ENCODE results near the gene MYO18A.
"Not testable (repeated sequence)": the region's sequence is repeated elsewhere in the genome, so short reads cannot be mapped to it uniquely, and the experiment has no call there.

Gene MYO18A

DNA sequence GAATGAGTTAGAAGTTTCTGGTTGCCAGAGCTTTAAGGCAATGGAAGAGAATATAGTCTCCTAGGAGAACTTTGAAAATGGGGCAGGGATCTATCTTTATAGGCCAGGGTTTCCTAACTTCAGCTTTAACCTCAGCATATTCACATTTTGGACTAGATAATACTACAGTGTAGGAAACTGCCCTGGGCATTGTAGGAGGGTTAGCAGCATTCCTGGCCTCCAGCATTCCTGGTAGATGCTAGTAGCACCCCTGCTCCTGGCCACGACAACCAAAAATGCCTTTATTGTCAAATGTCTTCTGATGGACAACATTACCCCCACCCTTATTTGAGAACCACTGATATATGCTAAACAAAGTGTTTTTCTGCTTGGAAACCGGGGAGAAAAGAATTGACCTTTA is 27.8 kb upstream of the MYO18A start:
- no peaks in the 10 kb centered on the region for H4K20me1 ChIP-seq (ENCODE audit: insufficient read depth, low read length)
- no peak overlapping the region for H3K4me3 ChIP-seq (ENCODE audit: low read depth in 1 of 2, low read length in 2 of 2)
- no peak overlapping the region for H3K27ac ChIP-seq (ENCODE audit: low read length)
- H3K9me3 ChIP-seq (ENCODE audit: insufficient read depth, low read length, severe bottlenecking) = no peaks in the 10 kb centered on the region
- no peak for DNase-seq
- H3K9ac ChIP-seq (ENCODE audit: low read depth, low read length) = no peak overlapping the region
- TF ChIP-seq EZH2 (IDR thresholded peaks at IDR 0.05; ENCODE audit: borderline replicate concordance, low read depth, low read length, severe bottlenecking) = no peak
- TF ChIP-seq, protein P1, sequence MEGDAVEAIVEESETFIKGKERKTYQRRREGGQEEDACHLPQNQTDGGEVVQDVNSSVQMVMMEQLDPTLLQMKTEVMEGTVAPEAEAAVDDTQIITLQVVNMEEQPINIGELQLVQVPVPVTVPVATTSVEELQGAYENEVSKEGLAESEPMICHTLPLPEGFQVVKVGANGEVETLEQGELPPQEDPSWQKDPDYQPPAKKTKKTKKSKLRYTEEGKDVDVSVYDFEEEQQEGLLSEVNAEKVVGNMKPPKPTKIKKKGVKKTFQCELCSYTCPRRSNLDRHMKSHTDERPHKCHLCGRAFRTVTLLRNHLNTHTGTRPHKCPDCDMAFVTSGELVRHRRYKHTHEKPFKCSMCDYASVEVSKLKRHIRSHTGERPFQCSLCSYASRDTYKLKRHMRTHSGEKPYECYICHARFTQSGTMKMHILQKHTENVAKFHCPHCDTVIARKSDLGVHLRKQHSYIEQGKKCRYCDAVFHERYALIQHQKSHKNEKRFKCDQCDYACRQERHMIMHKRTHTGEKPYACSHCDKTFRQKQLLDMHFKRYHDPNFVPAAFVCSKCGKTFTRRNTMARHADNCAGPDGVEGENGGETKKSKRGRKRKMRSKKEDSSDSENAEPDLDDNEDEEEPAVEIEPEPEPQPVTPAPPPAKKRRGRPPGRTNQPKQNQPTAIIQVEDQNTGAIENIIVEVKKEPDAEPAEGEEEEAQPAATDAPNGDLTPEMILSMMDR (IDR thresholded peaks at IDR 0.05; ENCODE audit: borderline replicate concordance, extremely low read depth, low read length, poor library complexity, severe bottlenecking) = no peak
- ATAC-seq (ENCODE audit: insufficient read depth, low read depth) = no peak
- H3K27me3 ChIP-seq (ENCODE audit: insufficient read depth, low read length, poor library complexity) = peaks cover 6% of the 10 kb centered on the region
- H3K79me2 ChIP-seq (ENCODE audit: insufficient read depth, low read length) = no peaks in the 10 kb centered on the region
- no peaks in the 10 kb centered on the region for H3K4me1 ChIP-seq (ENCODE audit: insufficient read depth, low read length)
- H3K36me3 ChIP-seq (ENCODE audit: insufficient read depth, low read length) = no peaks in the 10 kb centered on the region
- no peak overlapping the region for H2AFZ ChIP-seq (ENCODE audit: low read depth, low read length)
- H3K4me2 ChIP-seq (ENCODE audit: insufficient read depth, low read length) = no peak overlapping the region

DNA sequence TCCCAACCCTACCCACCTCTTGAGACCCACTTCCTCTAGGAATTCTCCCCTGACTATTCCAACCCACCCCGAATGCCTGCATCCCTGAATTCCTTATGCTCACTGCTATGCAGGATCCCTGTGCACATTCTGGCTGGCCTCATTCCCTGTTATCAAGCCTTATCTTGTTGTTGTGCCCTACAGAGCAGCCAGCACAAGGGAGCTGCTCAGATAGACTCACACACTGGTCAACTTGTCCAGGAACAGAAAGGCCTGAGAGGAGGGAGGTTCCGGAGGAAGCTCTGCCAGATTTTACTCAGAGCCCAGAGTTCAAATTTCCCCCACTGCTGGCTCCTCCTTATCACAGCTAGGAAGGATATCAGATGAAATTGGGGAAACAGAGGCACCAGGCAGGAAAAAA is 24.8 kb upstream of the MYO18A start:
- H3K9ac ChIP-seq (ENCODE audit: low read depth, low read length) = no peak overlapping the region
- H3K27ac ChIP-seq (ENCODE audit: low read length) = no peak overlapping the region
- no peaks in the 10 kb centered on the region for H3K79me2 ChIP-seq (ENCODE audit: insufficient read depth, low read length)
- no peak overlapping the region for H3K4me3 ChIP-seq (ENCODE audit: low read depth in 1 of 2, low read length in 2 of 2)
- no peak overlapping the region for H3K4me2 ChIP-seq (ENCODE audit: insufficient read depth, low read length)
- no peak for DNase-seq
- no peak overlapping the region for H2AFZ ChIP-seq (ENCODE audit: low read depth, low read length)
- H3K9me3 ChIP-seq (ENCODE audit: insufficient read depth, low read length, severe bottlenecking) = no peaks in the 10 kb centered on the region
- ATAC-seq (ENCODE audit: insufficient read depth, low read depth) = no peak
- H4K20me1 ChIP-seq (ENCODE audit: insufficient read depth, low read length) = no peaks in the 10 kb centered on the region
- no peaks in the 10 kb centered on the region for H3K4me1 ChIP-seq (ENCODE audit: insufficient read depth, low read length)
- peaks cover 5% of the 10 kb centered on the region for H3K27me3 ChIP-seq (ENCODE audit: insufficient read depth, low read length, poor library complexity)
- H3K36me3 ChIP-seq (ENCODE audit: insufficient read depth, low read length) = no peaks in the 10 kb centered on the region
- TF ChIP-seq, protein P1 (IDR thresholded peaks at IDR 0.05; ENCODE audit: borderline replicate concordance, extremely low read depth, low read length, poor library complexity, severe bottlenecking) = no peak
- TF ChIP-seq EZH2 (IDR thresholded peaks at IDR 0.05; ENCODE audit: borderline replicate concordance, low read depth, low read length, severe bottlenecking) = no peak

- H3K4me2 ChIP-seq (ENCODE audit: insufficient read depth, low read length); H3K9ac ChIP-seq (ENCODE audit: low read depth, low read length); H3K9me3 ChIP-seq (ENCODE audit: insufficient read depth, low read length, severe bottlenecking); H3K27me3 ChIP-seq (ENCODE audit: insufficient read depth, low read length, poor library complexity); H3K27ac ChIP-seq (ENCODE audit: low read length); H2AFZ ChIP-seq (ENCODE audit: low read depth, low read length); H3K4me1 ChIP-seq (ENCODE audit: insufficient read depth, low read length); H3K79me2 ChIP-seq (ENCODE audit: insufficient read depth, low read length); DNase-seq; H4K20me1 ChIP-seq (ENCODE audit: insufficient read depth, low read length); ATAC-seq (ENCODE audit: insufficient read depth, low read depth); H3K4me3 ChIP-seq (ENCODE audit: low read depth in 1 of 2, low read length in 2 of 2); H3K36me3 ChIP-seq (ENCODE audit: insufficient read depth, low read length): not testable (repeated sequence)
Observed at GRCh38 chr17:29204068-29204804, 24.0 kb upstream of the MYO18A start.

- no peak overlapping the region for H3K27ac ChIP-seq (ENCODE audit: low read length)
- TF ChIP-seq, protein P1 (IDR thresholded peaks at IDR 0.05; ENCODE audit: borderline replicate concordance, extremely low read depth, low read length, poor library complexity, severe bottlenecking) = no peak
- no peak for TF ChIP-seq EZH2 (IDR thresholded peaks at IDR 0.05; ENCODE audit: borderline replicate concordance, low read depth, low read length, severe bottlenecking)
- H3K4me3 ChIP-seq (ENCODE audit: low read depth in 1 of 2, low read length in 2 of 2) = no peak overlapping the region
- no peaks in the 10 kb centered on the region for H3K79me2 ChIP-seq (ENCODE audit: insufficient read depth, low read length)
- no peak for ATAC-seq (ENCODE audit: insufficient read depth, low read depth)
- peaks cover 6% of the 10 kb centered on the region for H3K27me3 ChIP-seq (ENCODE audit: insufficient read depth, low read length, poor library complexity)
- no peak for DNase-seq
- H4K20me1 ChIP-seq (ENCODE audit: insufficient read depth, low read length) = no peaks in the 10 kb centered on the region
- no peak overlapping the region for H3K4me2 ChIP-seq (ENCODE audit: insufficient read depth, low read length)
- H3K36me3 ChIP-seq (ENCODE audit: insufficient read depth, low read length) = no peaks in the 10 kb centered on the region
- H3K4me1 ChIP-seq (ENCODE audit: insufficient read depth, low read length) = no peaks in the 10 kb centered on the region
- no peaks in the 10 kb centered on the region for H3K9me3 ChIP-seq (ENCODE audit: insufficient read depth, low read length, severe bottlenecking)
- H3K9ac ChIP-seq (ENCODE audit: low read depth, low read length) = no peak overlapping the region
- peak overlapping the region; percentile 21; the same call in 1 of the 2 replicates for H2AFZ ChIP-seq (ENCODE audit: low read depth, low read length)
Observed at GRCh38 chr17:29197516-29198272, 17.5 kb upstream of the MYO18A start.

Measured in DND-41 (cell line).